H1 (cell line): ENCODE results near the gene GSTA2. TPM values are rescaled to one million over a fixed set of nuclear protein-coding genes. Genes with fewer than 3 reads are reported as not detected.
"Not testable (repeated sequence)": the region's sequence is repeated elsewhere in the genome, so short reads cannot be mapped to it uniquely, and the experiment has no call there.

Experiments
- CTCF ChIA-PET: fragments of 300-600 bp; sonication (Branson Sonifier 250); formaldehyde crosslinking; loops from one replicate; lab custom pipeline; 2021; ENCODE audit not compliant: partially characterized antibody; lab: Charles Lee
- POLR2A ChIA-PET: fragments of 300-600 bp; sonication (Branson Sonifier 250); formaldehyde crosslinking; loops from one replicate; lab custom pipeline; 2021; ENCODE audit warnings: inconsistent platforms; ENCODE audit not compliant: partially characterized antibody; lab: Charles Lee
- DNase-seq, 2 experiments: peaks; one replicate each; pipeline versions ENCODE4 v3.0.0 to v3.0.0-alpha.2; 2010 to 2022; ENCODE audit warnings: low spot score in 2 of 2, low read depth in 1 of 2, mixed read lengths in 1 of 2
- FAIRE-seq: peaks from 2 replicates; lab custom pipeline; 2011; peaks lifted over from hg19 to GRCh38; lab: Jason Lieb, UNC
- H2AFZ ChIP-seq: 2 replicates; pipeline ENCODE4 v1.8.1; 2012; ENCODE audit warnings: low read length, inconsistent platforms
- H2AK5ac ChIP-seq: 2 replicates; pipeline ENCODE4 v1.6.1; 2013; ENCODE audit warnings: low read depth, low read length
- H2BK120ac ChIP-seq: replicated peaks from 2 replicates; pipeline ENCODE3; 2013; ENCODE audit warnings: low read depth, low read length, inconsistent platforms
- H2BK12ac ChIP-seq: 2 replicates; pipeline ENCODE4 v1.6.1; 2013; ENCODE audit warnings: low read depth, low read length
- H2BK15ac ChIP-seq: 2 replicates; pipeline ENCODE4 v1.6.1; 2013; ENCODE audit warnings: low read length
- H2BK20ac ChIP-seq: 2 replicates; pipeline ENCODE4 v1.6.1; 2013; ENCODE audit warnings: low read length
- H2BK5ac ChIP-seq: 2 replicates; pipeline ENCODE4 v1.6.1; 2013; ENCODE audit warnings: low read depth, low read length
- H3K14ac ChIP-seq: 2 replicates; pipeline ENCODE4 v1.6.1; 2013; ENCODE audit warnings: inconsistent platforms; ENCODE audit not compliant: insufficient read length
- H3K18ac ChIP-seq: 2 replicates; pipeline ENCODE4 v1.6.1; 2013; ENCODE audit warnings: low read length; ENCODE audit errors: extremely low read depth
- H3K23ac ChIP-seq: 2 replicates; pipeline ENCODE4 v1.6.1; 2013; ENCODE audit warnings: inconsistent platforms; ENCODE audit not compliant: insufficient read length
- H3K23me2 ChIP-seq: 2 replicates; pipeline ENCODE4 v1.6.1; 2013; ENCODE audit warnings: low read depth, low read length
- H3K27ac ChIP-seq: 2 replicates; pipeline ENCODE4 v1.6.1; 2011; ENCODE audit warnings: low read depth, low read length, inconsistent platforms
- H3K27me3 ChIP-seq, 4 experiments: replicated peaks in 1 of 4; 1 replicate in 1 of 4; 2 replicates in 3 of 4; pipeline versions ENCODE4 v1.6.1 to v1.8.1; 2011 to 2013; ENCODE audit warnings: low read length in 3 of 4, mild to moderate bottlenecking in 3 of 4, inconsistent platforms in 2 of 4, mixed read lengths in 2 of 4, moderate library complexity in 1 of 4; ENCODE audit not compliant: control insufficient read depth in 3 of 4, insufficient read depth in 3 of 4; ENCODE audit errors: extremely low read depth in 1 of 4
- H3K36me3 ChIP-seq, 4 experiments: 2 replicates each; pipeline versions ENCODE4 v1.6.1 to v1.8.1; 2011 to 2013; ENCODE audit warnings: mild to moderate bottlenecking in 4 of 4, low read length in 3 of 4, moderate library complexity in 2 of 4, control low read depth in 1 of 4, inconsistent platforms in 1 of 4; ENCODE audit not compliant: insufficient read depth in 4 of 4, control insufficient read depth in 2 of 4
- H3K4ac ChIP-seq: replicated peaks from 2 replicates; pipeline ENCODE3; 2013; ENCODE audit warnings: low read length, low read depth, mixed read lengths, inconsistent platforms; ENCODE audit not compliant: insufficient read length
- H3K4me1 ChIP-seq, 4 experiments: replicated peaks in 1 of 4; 1 replicate in 1 of 4; 2 replicates in 3 of 4; pipeline versions ENCODE4 v1.6.1 to v1.8.1; 2011 to 2013; ENCODE audit warnings: low read length in 3 of 4, inconsistent platforms in 2 of 4, mixed read lengths in 1 of 4; ENCODE audit not compliant: insufficient read depth in 4 of 4, control insufficient read depth in 3 of 4
- H3K4me2 ChIP-seq, 2 experiments: 2 replicates each; pipeline versions ENCODE4 v1.6.1 to v1.8.1; 2011 to 2013; ENCODE audit warnings: low read depth in 2 of 2, low read length in 2 of 2, control low read depth in 1 of 2, inconsistent platforms in 1 of 2, mild to moderate bottlenecking in 1 of 2; ENCODE audit not compliant: insufficient read depth in 1 of 2
- H3K4me3 ChIP-seq, 4 experiments: fragments of 200-600, 300-600 bp in 1 of 4; sonication (generic), shearing (Covaris generic), sonication (Bioruptor Twin) in 1 of 4; 2 replicates each; pipeline versions ENCODE4 v1.5.1 to v1.8.1; 2011 to 2016; ENCODE audit warnings: low read length in 4 of 4, low read depth in 3 of 4, control low read depth in 2 of 4, inconsistent platforms in 2 of 4, mild to moderate bottlenecking in 2 of 4, mixed read lengths in 1 of 4, moderate library complexity in 1 of 4; ENCODE audit not compliant: insufficient read depth in 2 of 4; ENCODE audit errors: extremely low read depth in 1 of 4
- H3K56ac ChIP-seq: replicated peaks from 2 replicates; pipeline ENCODE3; 2013; ENCODE audit warnings: low read depth, mild to moderate bottlenecking, mixed read lengths, low read length, inconsistent platforms; ENCODE audit not compliant: insufficient read length
- H3K79me1 ChIP-seq: 2 replicates; pipeline ENCODE4 v1.6.1; 2013; ENCODE audit warnings: low read depth, low read length, control low read depth
- H3K79me2 ChIP-seq, 2 experiments: 2 replicates each; pipeline versions ENCODE4 v1.6.1 to v1.8.1; 2012 to 2013; ENCODE audit warnings: low read length in 2 of 2, mild to moderate bottlenecking in 2 of 2, inconsistent platforms in 1 of 2; ENCODE audit not compliant: insufficient read depth in 2 of 2, control insufficient read depth in 1 of 2
- H3K9ac ChIP-seq, 4 experiments: replicated peaks in 1 of 4; 1 replicate in 1 of 4; 2 replicates in 3 of 4; pipeline versions ENCODE4 v1.6.1 to v1.8.1; 2011 to 2013; ENCODE audit warnings: low read depth in 3 of 4, low read length in 3 of 4, control low read depth in 2 of 4, mild to moderate bottlenecking in 2 of 4, moderate library complexity in 2 of 4, inconsistent platforms in 1 of 4; ENCODE audit errors: extremely low read depth in 1 of 4
- H3K9me3 ChIP-seq, 2 experiments: 2 replicates each; pipeline versions ENCODE4 v1.6.1 to v1.8.1; 2012 to 2013; ENCODE audit warnings: mild to moderate bottlenecking in 2 of 2, moderate library complexity in 2 of 2, control low read depth in 1 of 2, inconsistent platforms in 1 of 2, low read depth in 1 of 2, low read length in 1 of 2, mixed read lengths in 1 of 2; ENCODE audit not compliant: insufficient read depth in 2 of 2
- H4K20me1 ChIP-seq, 2 experiments: replicated peaks in 1 of 2; 2 replicates each; pipeline versions ENCODE3 to v1.8.1; 2011 to 2013; ENCODE audit warnings: inconsistent platforms in 2 of 2, low read length in 2 of 2, mild to moderate bottlenecking in 1 of 2; ENCODE audit not compliant: insufficient read depth in 2 of 2, control insufficient read depth in 1 of 2
- H4K5ac ChIP-seq: 2 replicates; pipeline ENCODE4 v1.6.1; 2013; ENCODE audit warnings: low read length, low read depth, mixed read lengths, inconsistent platforms; ENCODE audit not compliant: insufficient read length
- H4K8ac ChIP-seq: 2 replicates; pipeline ENCODE4 v1.8.0; 2013; ENCODE audit warnings: mild to moderate bottlenecking, moderate library complexity, low read length, inconsistent platforms; ENCODE audit not compliant: insufficient read depth; ENCODE audit errors: extremely low read depth
- H4K91ac ChIP-seq: replicated peaks from 2 replicates; pipeline ENCODE3; 2013; ENCODE audit warnings: low read length, mixed read lengths, inconsistent platforms; ENCODE audit not compliant: insufficient read length
- CBX8 ChIP-seq: fragments of 300-800, 300-1000 bp; sonication (generic); IDR thresholded peaks from 2 replicates; pipeline ENCODE4 v1.7.1; 2016; ENCODE audit warnings: low read depth, low read length, borderline replicate concordance
- GTF2F1 ChIP-seq: IDR thresholded peaks from 2 replicates; pipeline ENCODE4 v1.6.1; 2012; ENCODE audit warnings: low read depth, low read length, improper control_type of control experiment, borderline replicate concordance
- SIX5 ChIP-seq: IDR thresholded peaks from 2 replicates; pipeline ENCODE4 v1.6.1; 2011; ENCODE audit warnings: mild to moderate bottlenecking, low read depth, low read length
- WGBS, 2 experiments: shearing (Covaris generic) in 1 of 2; methylation state at CpG; one replicate each; pipeline versions ENCODE4 v1.1.6 to v1.1.7; 2013 to 2015; ENCODE audit warnings: low lambda C conversion rate in 2 of 2, mixed read lengths in 2 of 2, inconsistent platforms in 1 of 2, low coverage in 1 of 2, missing lambda C conversion rate in 1 of 2; ENCODE audit not compliant: insufficient replicate concordance in 2 of 2, insufficient coverage in 1 of 2, insufficient read length in 1 of 2; ENCODE audit errors: extremely low coverage in 1 of 2, missing lambda C conversion rate in 1 of 2; 5-methylcytosine and 5-hydroxymethylcytosine counted together
- polyA plus RNA-seq, 7 experiments: library from polyadenylated mRNA; depleted of rRNA in 3 of 7; stranded (reverse) in 5 of 7; unstranded in 2 of 7; fragments of >200 nt in 5 of 7; fragments of 200-250 nt in 2 of 7; gene quantifications; 1 replicate in 5 of 7; 2 replicates in 1 of 7; 4 replicates in 1 of 7; pipeline versions ENCODE4 v1.2.1 to v1.2.3, GENCODE V29; 2011 to 2013; ENCODE audit warnings: missing spikeins in 2 of 7, mixed read lengths in 2 of 7
- total RNA-seq: library from RNA; stranded (reverse); fragmentation: NEBNext Ultra II Directional; extraction: Animal tissue kit (Norgen Biotek cat#: 25700); gene quantifications from 2 replicates; pipeline ENCODE4 v1.2.1, GENCODE V29; 2021

Gene GSTA2
- total and polyA plus RNA-seq, 2 of the 8 experiments (the other 6 are each of a cell fraction or from before 2014, with no cell fraction given): 0.05 TPM; not detected in 1

- no peak for TF ChIP-seq SIX5
- TF ChIP-seq CBX8: no peak
- no peak for TF ChIP-seq GTF2F1
These were observed 38.0 kb upstream of the GSTA2 start (continued) for GRCh38 chr6:52801188-52801841.

- H2BK120ac ChIP-seq, CTCF ChIA-PET, H4K5ac ChIP-seq, H3K23me2 ChIP-seq, H3K14ac ChIP-seq, H3K18ac ChIP-seq, H3K23ac ChIP-seq, H2BK12ac ChIP-seq, FAIRE-seq, H3K36me3 ChIP-seq, DNase-seq, H2BK20ac ChIP-seq, H3K9me3 ChIP-seq, H3K4ac ChIP-seq, H4K20me1 ChIP-seq, H2AK5ac ChIP-seq, H3K27me3 ChIP-seq, H3K27ac ChIP-seq, H3K79me2 ChIP-seq, H3K79me1 ChIP-seq, H4K91ac ChIP-seq, H4K8ac ChIP-seq, H3K9ac ChIP-seq, H2AFZ ChIP-seq, H2BK5ac ChIP-seq, H2BK15ac ChIP-seq, H3K56ac ChIP-seq, H3K4me1 ChIP-seq, H3K4me2 ChIP-seq, H3K4me3 ChIP-seq, POLR2A ChIA-PET: not testable (repeated sequence)
- 89% methylated on average over 1 of the region's 1 CpG; no CpG with 5 or more reads in 1 of the 2 experiments for WGBS, 2 experiments
These were observed 36.0 kb upstream of the GSTA2 start for GRCh38 chr6:52799272-52799671.
